ENCODE measurements around the gene ANO6.

ANO6 gene

GRCh38 chr12:45279931-45280830 lies 64.3 kb downstream of the ANO6 start:
- no peak for DNase-seq (ENCODE audit: low read depth)

- no peak for DNase-seq (ENCODE audit: low read depth)
Observed at GRCh38 chr12:45281994-45282393, 66.1 kb downstream of the ANO6 start.

GRCh38 chr12:45282411-45282810 lies 66.5 kb downstream of the ANO6 start:
- no peak for DNase-seq (ENCODE audit: low read depth)

GRCh38 chr12:45284096-45284901 lies 68.4 kb downstream of the ANO6 start:
- no peak for DNase-seq (ENCODE audit: low read depth)

- no peak for DNase-seq (ENCODE audit: low read depth)
Observed at GRCh38 chr12:45285717-45286116, 69.8 kb downstream of the ANO6 start.

GRCh38 chr12:45286621-45287020 lies 70.7 kb downstream of the ANO6 start:
- no peak for DNase-seq (ENCODE audit: low read depth)

- no peak for DNase-seq (ENCODE audit: low read depth)
Observed at GRCh38 chr12:45289245-45290215, 73.6 kb downstream of the ANO6 start.

GRCh38 chr12:45290216-45290605 lies 74.3 kb downstream of the ANO6 start:
- DNase-seq (ENCODE audit: low read depth) = no peak

- no peak for DNase-seq (ENCODE audit: low read depth)
Observed at GRCh38 chr12:45291518-45291917, 75.6 kb downstream of the ANO6 start.

GRCh38 chr12:45292486-45293195 lies 76.7 kb downstream of the ANO6 start:
- no peak for DNase-seq (ENCODE audit: low read depth)

- no peak for DNase-seq (ENCODE audit: low read depth)
Observed at GRCh38 chr12:45294906-45295305, 79.0 kb downstream of the ANO6 start.

- no peak for DNase-seq (ENCODE audit: low read depth)
Observed at GRCh38 chr12:45296046-45296586, 80.2 kb downstream of the ANO6 start.

- no peak for DNase-seq (ENCODE audit: low read depth)
Observed at GRCh38 chr12:45298047-45298446, 82.2 kb downstream of the ANO6 start.

GRCh38 chr12:45298721-45299692 lies 83.1 kb downstream of the ANO6 start:
- no peak for DNase-seq (ENCODE audit: low read depth)

- DNase-seq (ENCODE audit: low read depth) = no peak
Observed at GRCh38 chr12:45302621-45303369, 86.9 kb downstream of the ANO6 start.

- no peak for DNase-seq (ENCODE audit: low read depth)
Observed at GRCh38 chr12:45303945-45304344, 88.0 kb downstream of the ANO6 start.

GRCh38 chr12:45304514-45305178 lies 88.8 kb downstream of the ANO6 start:
- DNase-seq (ENCODE audit: low read depth) = no peak

- no peak for DNase-seq (ENCODE audit: low read depth)
Observed at GRCh38 chr12:45305907-45306306, 90.0 kb downstream of the ANO6 start.

All from stimulated activated CD8-positive, alpha-beta memory T cell treated with anti-CD3 and anti-CD28 coated beads, Interleukin-15, amount 100 ng/mL, for 24 hours (primary cell).